Trophoblast cell (in vitro differentiated cells and primary cell): ENCODE measurements around the gene ASXL2.
"Not testable (repeated sequence)": the region's sequence is repeated elsewhere in the genome, so short reads cannot be mapped to it uniquely, and the experiment has no call there.

Experiments used
- DNase-seq, 2 donors: peaks; one replicate each; pipeline ENCODE4 v3.0.0-alpha.2; 2016
- H2AFZ ChIP-seq: 2 replicates; pipeline ENCODE4 v1.6.1; 2013; ENCODE audit warnings: low read length, moderate library complexity, mild to moderate bottlenecking; ENCODE audit not compliant: insufficient read depth, poor library complexity
- H2AK5ac ChIP-seq: 2 replicates; pipeline ENCODE4 v1.6.1; 2013; ENCODE audit warnings: mild to moderate bottlenecking, low read length
- H2BK120ac ChIP-seq: 2 replicates; pipeline ENCODE4 v1.6.1; 2013; ENCODE audit warnings: low read length, mild to moderate bottlenecking, moderate library complexity; ENCODE audit not compliant: insufficient read depth, poor library complexity
- H2BK12ac ChIP-seq: 2 replicates; pipeline ENCODE4 v1.6.1; 2013; ENCODE audit warnings: mild to moderate bottlenecking, low read length, moderate library complexity
- H2BK5ac ChIP-seq: 2 replicates; pipeline ENCODE4 v1.6.1; 2013; ENCODE audit warnings: low read length, low read depth, moderate library complexity, mild to moderate bottlenecking; ENCODE audit not compliant: poor library complexity
- H3K14ac ChIP-seq: 2 replicates; pipeline ENCODE4 v1.6.1; 2013; ENCODE audit warnings: mild to moderate bottlenecking, low read length
- H3K18ac ChIP-seq: 2 replicates; pipeline ENCODE4 v1.6.1; 2013; ENCODE audit warnings: mild to moderate bottlenecking, low read length
- H3K23ac ChIP-seq: 2 replicates; pipeline ENCODE4 v1.6.1; 2013; ENCODE audit warnings: low read length
- H3K27ac ChIP-seq: 2 replicates; pipeline ENCODE4 v1.5.1; 2013; ENCODE audit warnings: low read depth, mild to moderate bottlenecking, inconsistent platforms, low read length, moderate library complexity
- H3K27me3 ChIP-seq: 2 replicates; pipeline ENCODE4 v1.6.1; 2013; ENCODE audit warnings: inconsistent platforms, mild to moderate bottlenecking, low read length, moderate library complexity; ENCODE audit not compliant: insufficient read depth
- H3K36me3 ChIP-seq, 2 experiments: 1 replicate in 1 of 2; 2 replicates in 1 of 2; pipeline ENCODE4 v1.6.1; 2013; ENCODE audit warnings: low read length in 2 of 2, mild to moderate bottlenecking in 2 of 2, moderate library complexity in 1 of 2; ENCODE audit not compliant: insufficient read depth in 2 of 2, control insufficient read depth in 1 of 2
- H3K4ac ChIP-seq: 2 replicates; pipeline ENCODE4 v1.6.1; 2013; ENCODE audit warnings: low read depth, mild to moderate bottlenecking, low read length, moderate library complexity
- H3K4me1 ChIP-seq, 2 experiments: 1 replicate in 1 of 2; 2 replicates in 1 of 2; pipeline ENCODE4 v1.6.1; 2013; ENCODE audit warnings: low read length in 2 of 2, mild to moderate bottlenecking in 2 of 2, moderate library complexity in 1 of 2; ENCODE audit not compliant: insufficient read depth in 2 of 2, control insufficient read depth in 1 of 2
- H3K4me2 ChIP-seq: 2 replicates; pipeline ENCODE4 v1.6.1; 2013; ENCODE audit warnings: inconsistent platforms, mild to moderate bottlenecking, low read length, moderate library complexity
- H3K4me3 ChIP-seq: 2 replicates; pipeline ENCODE4 v1.5.1; 2013; ENCODE audit warnings: mild to moderate bottlenecking, low read depth, low read length, inconsistent platforms
- H3K79me1 ChIP-seq: one replicate; pipeline ENCODE4 v1.6.1; 2013; ENCODE audit warnings: low read length
- H3K79me2 ChIP-seq: 2 replicates; pipeline ENCODE4 v1.6.1; 2013; ENCODE audit warnings: low read length, mild to moderate bottlenecking; ENCODE audit not compliant: control insufficient read depth, insufficient read depth, poor library complexity
- H3K9ac ChIP-seq: 2 replicates; pipeline ENCODE4 v1.6.1; 2013; ENCODE audit warnings: mild to moderate bottlenecking, low read length
- H3K9me3 ChIP-seq: 2 replicates; pipeline ENCODE4 v1.6.1; 2013; ENCODE audit warnings: low read depth, mild to moderate bottlenecking, control low read depth, inconsistent platforms, low read length; ENCODE audit not compliant: insufficient read depth
- H4K12ac ChIP-seq: 2 replicates; pipeline ENCODE4 v1.6.1; 2013; ENCODE audit warnings: low read depth, mild to moderate bottlenecking, low read length, moderate library complexity
- H4K8ac ChIP-seq: 2 replicates; pipeline ENCODE4 v1.6.1; 2013; ENCODE audit warnings: low read depth, mild to moderate bottlenecking, low read length, moderate library complexity
- H4K91ac ChIP-seq: one replicate; pipeline ENCODE4 v1.6.1; 2013; ENCODE audit warnings: low read depth, mild to moderate bottlenecking, low read length, moderate library complexity
- WGBS: extraction: QIAGEN DNeasy Blood & Tissue Kit; methylation state at CpG from one replicate; pipeline ENCODE4 v1.1.7; 2013; ENCODE audit warnings: missing lambda C conversion rate; ENCODE audit not compliant: insufficient read length, insufficient coverage; ENCODE audit errors: extremely low coverage; 5-methylcytosine and 5-hydroxymethylcytosine counted together

ASXL2 gene

DNA sequence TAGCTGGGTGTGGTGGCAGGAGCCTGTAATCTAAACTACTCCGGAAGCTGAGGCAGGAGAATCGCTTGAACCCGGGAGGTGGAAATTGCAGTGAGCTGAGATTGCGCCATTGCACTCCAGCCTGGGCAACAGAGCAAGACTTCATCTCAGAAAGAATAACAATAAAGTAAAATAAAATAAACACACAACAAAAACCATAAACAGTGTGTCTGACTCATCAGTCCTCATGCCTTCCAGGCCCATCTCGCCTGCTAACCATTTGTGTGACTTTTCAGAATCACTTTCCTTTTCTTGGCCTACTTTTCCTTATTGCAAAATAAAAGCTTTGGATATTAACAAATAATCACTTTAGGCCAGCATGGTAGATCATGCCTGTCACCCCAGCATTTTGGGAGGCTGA is 42.0 kb upstream of the ASXL2 start:
- no peak overlapping the region for H3K27ac ChIP-seq
- no peak for DNase-seq
- no peaks in the 10 kb centered on the region for H3K79me2 ChIP-seq
- no peak overlapping the region for H3K14ac ChIP-seq
- H3K9ac ChIP-seq = no peak overlapping the region
- no peak overlapping the region for H3K18ac ChIP-seq
- H2BK120ac ChIP-seq = no peak overlapping the region
- H4K12ac ChIP-seq = no peak overlapping the region
- H2BK12ac ChIP-seq = no peak overlapping the region
- no peak overlapping the region for H2AFZ ChIP-seq
- H2AK5ac ChIP-seq = no peak overlapping the region
- H3K4ac ChIP-seq = no peak overlapping the region
- no peaks in the 10 kb centered on the region for H3K4me1 ChIP-seq
- no peak overlapping the region for H4K8ac ChIP-seq
- H4K91ac ChIP-seq = no peak overlapping the region
- H3K4me3 ChIP-seq = no peak overlapping the region
- H3K79me1 ChIP-seq = no peaks in the 10 kb centered on the region
- no peak overlapping the region for H3K4me2 ChIP-seq
- no peak overlapping the region for H2BK5ac ChIP-seq
- H3K27me3 ChIP-seq = no peaks in the 10 kb centered on the region
- H3K23ac ChIP-seq = no peak overlapping the region
- WGBS = no CpG with 5 or more reads among the region's 5 CpGs
- no peaks in the 10 kb centered on the region for H3K9me3 ChIP-seq
- H3K36me3 ChIP-seq = no peaks in the 10 kb centered on the region

DNA sequence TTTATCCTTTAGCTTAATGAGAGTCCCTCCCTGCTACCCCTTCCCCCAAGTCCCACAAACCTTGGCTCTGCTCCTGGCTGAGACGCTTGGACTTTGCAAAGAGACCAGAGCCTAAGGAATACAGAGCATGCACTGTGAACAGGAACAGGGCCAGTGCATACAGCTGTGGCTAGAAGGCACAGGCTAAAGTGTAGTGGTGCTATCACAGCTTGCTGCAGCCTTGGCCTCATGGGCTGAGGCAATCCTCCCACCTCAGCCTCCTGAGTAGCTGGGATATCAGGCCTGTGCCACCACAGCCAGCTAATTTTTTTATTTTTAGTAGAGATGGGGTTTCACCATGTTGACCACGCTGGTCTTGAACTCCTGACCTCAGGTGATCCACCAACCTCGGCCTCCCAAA is 39.5 kb upstream of the ASXL2 start:
- H3K4me3 ChIP-seq = no peak overlapping the region

DNA sequence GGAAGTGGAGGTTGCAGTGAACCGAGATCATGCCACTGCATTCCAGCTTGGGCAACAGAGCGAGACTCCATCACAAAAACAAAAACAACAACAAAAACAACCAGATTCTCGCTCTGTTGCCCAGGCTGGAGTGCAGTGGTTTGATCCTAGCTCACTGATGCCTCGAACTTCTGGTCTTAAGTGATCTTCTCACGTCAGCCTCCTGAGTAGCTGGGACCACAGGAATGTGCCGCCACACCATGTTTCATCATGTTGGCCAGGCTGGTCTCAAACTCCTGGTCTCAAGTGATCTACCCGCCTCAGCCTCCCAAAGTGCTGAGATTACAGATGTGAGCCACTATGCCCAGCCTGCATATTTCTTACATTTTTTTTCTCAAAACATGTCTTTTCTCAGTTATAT is 39.1 kb upstream of the ASXL2 start:
- not testable (repeated sequence) for H3K18ac ChIP-seq, H3K79me1 ChIP-seq, H3K4me2 ChIP-seq, H3K79me2 ChIP-seq, H4K8ac ChIP-seq, H3K4ac ChIP-seq, H3K9ac ChIP-seq, H4K12ac ChIP-seq, H2AFZ ChIP-seq, H2BK12ac ChIP-seq, H3K27ac ChIP-seq, H3K4me1 ChIP-seq, H3K36me3 ChIP-seq, H2BK120ac ChIP-seq, DNase-seq, H4K91ac ChIP-seq, H3K27me3 ChIP-seq, H2BK5ac ChIP-seq, H3K14ac ChIP-seq, H3K9me3 ChIP-seq, H3K23ac ChIP-seq, H3K4me3 ChIP-seq, H2AK5ac ChIP-seq
- WGBS = no CpG with 5 or more reads among the region's 7 CpGs

More for the DNA sequence above, 39.5 kb upstream of the ASXL2 start:
- Histone ChIP-seq H2AK5ac (no peak overlapping the region), H2BK120ac (no peak overlapping the region), H3K9me3 (no peaks in the 10 kb centered on the region), H3K4me2 (no peak overlapping the region), H3K27ac (no peak overlapping the region), H3K14ac (no peak overlapping the region), H3K27me3 (no peaks in the 10 kb centered on the region), H3K23ac (no peak overlapping the region), H2BK12ac (no peak overlapping the region), H3K36me3 (no peaks in the 10 kb centered on the region), H4K91ac (no peak overlapping the region), H3K18ac (no peak overlapping the region), H4K12ac (no peak overlapping the region), H2AFZ (no peak overlapping the region), H3K9ac (peak overlapping the region; percentile 69), H3K4me1 (peaks cover 2 to 4% of the 10 kb centered on the region in 2 experiments), H3K79me1 (no peaks in the 10 kb centered on the region), H2BK5ac (no peak overlapping the region), H4K8ac (no peak overlapping the region), H3K4ac (no peak overlapping the region), H3K79me2 (no peaks in the 10 kb centered on the region)
- DNase-seq = no peak
- WGBS = no CpG with 5 or more reads among the region's 3 CpGs

DNA sequence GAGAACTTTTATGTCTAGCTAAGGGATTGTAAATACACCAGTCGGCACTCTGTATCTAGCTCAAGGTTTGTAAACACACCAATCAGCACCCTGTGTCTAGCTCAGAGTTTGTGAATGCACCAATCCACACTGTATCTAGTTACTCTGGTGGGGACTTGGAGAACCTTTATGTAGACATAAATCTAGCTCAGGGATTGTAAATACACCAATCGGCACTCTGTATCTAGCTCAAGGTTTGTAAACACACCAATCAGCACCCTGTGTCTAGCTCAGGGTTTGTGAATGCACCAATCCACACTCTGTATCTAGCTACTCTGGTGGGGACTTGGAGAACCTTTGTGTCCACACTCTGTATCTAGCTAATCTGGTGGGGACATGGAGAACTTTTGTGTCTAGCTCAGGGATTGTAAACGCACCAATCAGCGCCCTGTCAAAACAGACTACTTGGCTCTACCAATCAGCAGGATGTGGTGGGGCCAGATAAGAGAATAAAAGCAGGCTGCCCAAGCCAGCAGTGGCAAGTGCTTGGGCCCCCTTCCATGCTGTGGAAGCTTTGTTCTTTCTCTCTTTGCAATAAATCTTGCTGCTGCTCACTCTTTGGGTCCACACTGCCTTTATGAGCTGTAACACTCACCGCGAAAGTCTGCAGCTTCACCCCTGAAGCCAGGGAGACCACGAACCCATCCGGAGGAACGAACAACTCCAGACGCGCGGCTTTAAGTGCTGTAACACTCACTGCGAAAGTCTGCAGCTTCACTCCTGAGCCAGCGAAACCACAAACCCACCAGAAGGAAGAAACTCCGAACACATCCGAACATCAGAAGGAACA is 37.9 kb upstream of the ASXL2 start:
- not testable (repeated sequence) for H2AFZ ChIP-seq, H3K79me1 ChIP-seq, H3K4me3 ChIP-seq, H3K23ac ChIP-seq, H2BK5ac ChIP-seq, DNase-seq, H3K79me2 ChIP-seq, H3K9me3 ChIP-seq, H3K18ac ChIP-seq, H3K9ac ChIP-seq, H3K4me1 ChIP-seq, H3K36me3 ChIP-seq, H4K8ac ChIP-seq, H3K4me2 ChIP-seq, H3K27me3 ChIP-seq, H2BK12ac ChIP-seq, H4K12ac ChIP-seq, H4K91ac ChIP-seq, H3K14ac ChIP-seq, H2BK120ac ChIP-seq, H3K4ac ChIP-seq, H2AK5ac ChIP-seq, H3K27ac ChIP-seq
- no CpG with 5 or more reads among the region's 16 CpGs for WGBS
